GM12865 (cell line): ENCODE results near the gene IL36RN.

ENCODE experiments used
- DNase-seq: peaks from one replicate; pipeline ENCODE4 v3.0.0; 2010; ENCODE audit warnings: low read depth
- H3K4me3 ChIP-seq: 2 replicates; pipeline ENCODE4 v1.5.1; 2011; ENCODE audit warnings: mild to moderate bottlenecking, low read depth, low read length, control low read depth
- TF ChIP-seq, protein P1 (sequence below): IDR thresholded peaks from 2 replicates; pipeline ENCODE4 v1.5.1; 2011; ENCODE audit warnings: low read length, control low read depth, low read depth, inconsistent platforms; ENCODE audit not compliant: insufficient read depth; ENCODE audit errors: missing control alignments

IL36RN gene

DNA sequence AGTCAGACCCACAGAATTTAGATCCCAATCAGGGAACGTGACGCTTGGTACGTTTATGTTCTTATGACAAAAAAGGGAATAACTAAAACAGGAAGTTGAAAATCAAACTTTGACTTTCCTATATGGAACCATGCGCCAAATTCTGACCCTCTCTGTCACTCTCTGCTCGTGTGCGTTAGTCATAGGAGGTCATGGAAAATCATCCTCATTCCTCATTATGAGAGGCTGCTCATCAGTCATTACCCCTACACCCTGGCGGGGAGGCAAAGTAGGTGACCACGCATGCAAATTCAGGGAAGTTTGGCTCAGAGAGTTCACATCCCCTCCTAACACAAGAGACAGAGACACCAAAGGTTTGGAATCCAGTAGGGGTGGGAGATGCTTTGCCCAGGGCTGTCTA is 24.3 kb downstream of the IL36RN start:
- no peak for DNase-seq
- TF ChIP-seq, protein P1, sequence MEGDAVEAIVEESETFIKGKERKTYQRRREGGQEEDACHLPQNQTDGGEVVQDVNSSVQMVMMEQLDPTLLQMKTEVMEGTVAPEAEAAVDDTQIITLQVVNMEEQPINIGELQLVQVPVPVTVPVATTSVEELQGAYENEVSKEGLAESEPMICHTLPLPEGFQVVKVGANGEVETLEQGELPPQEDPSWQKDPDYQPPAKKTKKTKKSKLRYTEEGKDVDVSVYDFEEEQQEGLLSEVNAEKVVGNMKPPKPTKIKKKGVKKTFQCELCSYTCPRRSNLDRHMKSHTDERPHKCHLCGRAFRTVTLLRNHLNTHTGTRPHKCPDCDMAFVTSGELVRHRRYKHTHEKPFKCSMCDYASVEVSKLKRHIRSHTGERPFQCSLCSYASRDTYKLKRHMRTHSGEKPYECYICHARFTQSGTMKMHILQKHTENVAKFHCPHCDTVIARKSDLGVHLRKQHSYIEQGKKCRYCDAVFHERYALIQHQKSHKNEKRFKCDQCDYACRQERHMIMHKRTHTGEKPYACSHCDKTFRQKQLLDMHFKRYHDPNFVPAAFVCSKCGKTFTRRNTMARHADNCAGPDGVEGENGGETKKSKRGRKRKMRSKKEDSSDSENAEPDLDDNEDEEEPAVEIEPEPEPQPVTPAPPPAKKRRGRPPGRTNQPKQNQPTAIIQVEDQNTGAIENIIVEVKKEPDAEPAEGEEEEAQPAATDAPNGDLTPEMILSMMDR, result no peak
- H3K4me3 ChIP-seq, result no peak overlapping the region

DNA sequence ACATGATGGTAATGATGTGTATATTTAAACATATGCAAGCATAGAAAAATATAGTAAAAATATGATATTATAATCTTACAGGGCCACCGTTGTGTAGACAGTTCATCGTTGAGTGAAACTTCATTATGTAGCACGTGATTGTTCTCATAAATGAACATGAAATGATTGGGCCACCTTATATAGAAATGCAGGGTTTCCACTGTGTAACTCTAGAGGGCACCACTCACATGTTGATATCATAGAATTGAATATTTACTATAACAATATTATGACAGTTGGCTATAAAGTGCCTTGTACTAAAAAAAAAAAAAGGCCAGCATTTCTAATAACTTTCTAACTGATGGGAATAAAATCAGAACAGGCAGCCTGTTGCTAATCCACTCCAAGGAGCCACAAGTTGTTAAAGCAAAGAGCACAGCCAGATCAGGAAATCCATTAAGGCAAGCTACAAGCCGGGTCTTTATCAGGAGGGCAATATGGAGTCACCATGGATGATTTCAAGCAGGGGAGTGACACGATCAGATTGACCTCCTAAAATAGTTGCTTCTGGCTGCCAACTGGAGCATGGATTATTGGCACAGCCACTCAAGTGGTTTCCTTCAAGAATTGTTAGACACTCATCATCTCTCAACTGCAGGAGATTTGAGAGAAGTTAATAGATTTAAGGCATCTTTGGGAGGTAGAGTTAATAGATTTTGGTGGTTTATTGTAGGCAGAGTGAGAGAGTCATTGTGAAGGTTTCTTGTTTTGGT is 25.4 kb downstream of the IL36RN start:
- DNase-seq, result peak; percentile 11
- TF ChIP-seq, protein P1, result peak; percentile 34
- H3K4me3 ChIP-seq, result no peak overlapping the region

DNA sequence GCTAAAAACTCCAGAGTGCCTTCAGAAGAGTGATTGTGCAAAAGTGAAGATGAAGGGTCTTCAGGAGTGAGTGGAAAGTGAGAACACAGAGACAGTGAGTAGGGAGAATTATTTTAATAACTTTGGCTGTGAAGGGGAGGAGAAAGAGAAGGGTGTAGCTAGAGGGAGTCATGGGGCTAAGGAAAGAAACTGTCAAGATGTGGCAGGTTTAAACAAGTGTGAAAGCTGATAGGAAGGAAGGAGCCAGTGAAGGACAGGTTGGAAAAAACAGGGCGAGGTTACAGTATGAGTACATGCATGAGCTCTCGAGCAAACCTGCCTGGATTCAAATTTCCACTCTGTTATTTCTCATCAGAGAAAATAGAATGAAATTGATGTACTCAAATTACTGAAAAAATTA is 26.5 kb downstream of the IL36RN start:
- H3K4me3 ChIP-seq, result no peak overlapping the region
- TF ChIP-seq, protein P1, result no peak
- no peak for DNase-seq

DNA sequence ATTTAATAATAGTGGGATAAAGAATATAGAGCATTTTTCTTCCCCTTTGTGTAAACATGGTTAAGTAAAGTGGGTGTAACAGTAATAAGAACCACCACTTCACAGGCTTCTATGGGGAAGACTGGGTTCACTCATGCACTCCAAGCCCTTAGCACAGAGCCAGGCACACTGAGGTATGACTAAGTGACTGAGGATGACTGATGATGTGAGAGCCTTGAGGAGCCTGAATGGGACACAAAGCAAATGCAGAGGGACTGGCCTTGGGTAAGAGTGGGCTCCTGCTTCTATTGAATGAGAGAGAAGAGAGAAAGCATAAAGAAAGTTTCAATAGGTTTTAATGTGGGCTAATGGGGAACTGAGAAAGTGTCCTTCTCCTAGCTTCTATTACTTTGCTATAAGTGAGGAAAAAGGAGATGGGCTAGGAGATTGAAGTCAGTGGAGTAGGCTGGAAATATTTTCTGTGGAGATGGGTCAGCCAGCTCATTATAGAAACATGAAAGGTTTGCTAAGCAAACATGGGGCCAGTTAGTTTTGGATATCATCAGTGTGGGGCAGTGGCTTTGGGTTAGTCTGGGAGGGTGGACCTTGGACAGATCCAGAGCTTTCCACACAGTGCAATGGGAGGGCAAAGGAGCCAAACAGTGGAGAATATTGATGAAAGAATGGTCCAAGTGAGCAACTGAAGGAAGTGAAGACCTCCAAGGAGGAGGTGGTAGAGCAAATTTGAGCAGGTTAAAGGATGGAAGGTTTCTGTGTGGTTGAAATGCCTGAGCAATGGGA is 29.4 kb downstream of the IL36RN start:
- TF ChIP-seq, protein P1, result no peak
- H3K4me3 ChIP-seq, result no peak overlapping the region

DNA sequence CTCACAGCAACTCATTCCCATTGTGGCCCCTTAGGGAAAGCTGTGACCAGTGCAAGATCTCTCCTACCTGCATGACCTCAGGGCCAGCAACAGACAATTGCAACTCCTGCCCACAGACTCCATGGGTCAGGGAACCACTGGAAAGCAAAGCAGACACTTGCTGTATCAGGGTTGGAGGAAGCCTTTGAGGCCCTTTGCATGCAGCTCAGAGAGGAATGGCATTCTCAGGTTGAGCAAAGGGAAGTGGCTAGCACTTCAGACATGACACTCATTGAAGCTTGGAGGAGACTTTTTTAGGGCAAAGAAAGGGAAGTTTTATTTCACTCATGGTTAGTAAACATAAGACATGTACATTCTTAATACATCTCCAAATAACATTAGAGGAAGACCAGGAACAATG is 30.9 kb downstream of the IL36RN start:
- peak; percentile 12 for DNase-seq

More for the DNA sequence above, 29.4 kb downstream of the IL36RN start:
- DNase-seq, result no peak

DNA sequence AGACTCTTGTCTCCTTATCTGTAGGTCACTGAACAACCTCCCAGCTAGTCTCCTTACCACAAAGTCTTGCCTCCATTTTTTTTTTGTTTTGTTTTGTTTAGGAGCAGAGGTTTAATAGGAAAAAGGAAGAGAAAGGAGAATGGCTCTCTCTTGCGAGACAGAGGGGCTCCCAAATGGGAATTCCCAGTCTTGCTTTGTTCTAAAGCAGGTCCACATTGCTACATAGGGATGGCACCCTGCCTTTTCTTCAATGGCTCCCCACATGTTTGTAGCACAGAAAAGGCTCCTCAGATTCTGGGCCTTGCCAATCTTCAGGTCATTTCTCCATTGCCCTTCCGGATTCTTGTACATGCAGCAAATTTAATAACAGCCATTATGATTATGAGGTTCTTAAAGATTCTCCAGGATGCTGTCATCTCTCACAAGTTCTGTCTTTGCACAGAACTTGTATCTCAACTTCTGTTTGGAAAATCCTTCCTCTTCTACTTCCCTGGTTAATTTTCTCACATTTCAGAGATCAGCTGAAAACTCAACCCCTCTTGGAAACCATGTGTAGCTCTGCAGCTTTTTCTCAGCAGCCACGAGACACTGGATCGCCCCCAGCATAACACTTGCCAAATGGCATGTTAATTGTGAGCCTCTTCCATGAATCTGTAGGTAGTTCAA is 32.4 kb downstream of the IL36RN start:
- TF ChIP-seq, protein P1, result no peak
- H3K4me3 ChIP-seq, result no peak overlapping the region

More for the DNA sequence above, 30.9 kb downstream of the IL36RN start:
- H3K4me3 ChIP-seq, result no peak overlapping the region
- TF ChIP-seq, protein P1, result no peak

More for the DNA sequence above, 32.4 kb downstream of the IL36RN start:
- DNase-seq, result no peak
